ENCODE measurements around the gene TP53TG5.

- TF ChIP-seq POLR2A (IDR thresholded peaks at IDR 0.05; ENCODE audit: low read depth, low read length) (no peak), POLR2AphosphoS5 (IDR thresholded peaks at IDR 0.05; ENCODE audit: low read depth, low read length) (no peak), TAF1 (IDR thresholded peaks at IDR 0.05; ENCODE audit: borderline replicate concordance, low read depth, low read length) (no peak)
These were observed 9.1 kb upstream of the TP53TG5 start for GRCh38 chr20:45387274-45387673.
